Stimulated activated CD4-positive, alpha-beta T cell treated with anti-CD3 and anti-CD28 coated beads, Interleukin-12 subunit alpha, Interleukin-12 subunit beta, amount 100 ng/mL, for 48 hours (primary cell): ENCODE measurements around the gene CMTM2.

Experiments used
- DNase-seq, 3 donors: peaks; one replicate each; pipeline ENCODE4 v3.0.0-alpha.2; 2020; ENCODE audit warnings: low read depth in 2 of 3, low spot score in 1 of 3

CMTM2 gene

GRCh38 chr16:66578651-66579531 is at the start of gene CMTM2:
CMTM2 (plus strand) TSS chr16:66579463; CDS start chr16:66579608, 145 bp downstream.
- no peak for DNase-seq

- DNase-seq = no peak
Observed at GRCh38 chr16:66529475-66529874, 49.8 kb upstream of the CMTM2 start.

- no peak for DNase-seq
Observed at GRCh38 chr16:66534376-66534799, 44.9 kb upstream of the CMTM2 start.

- DNase-seq = no peak
Observed at GRCh38 chr16:66536525-66536924, 42.7 kb upstream of the CMTM2 start.

GRCh38 chr16:66537236-66537635 is 42.0 kb upstream of the CMTM2 start:
- DNase-seq = no peak

- no peak for DNase-seq
Observed at GRCh38 chr16:66538910-66539309, 40.4 kb upstream of the CMTM2 start.

GRCh38 chr16:66539623-66540469 is 39.4 kb upstream of the CMTM2 start:
- DNase-seq = no peak

GRCh38 chr16:66541388-66542355 is 37.6 kb upstream of the CMTM2 start:
- no peak for DNase-seq

- no peak for DNase-seq
Observed at GRCh38 chr16:66542396-66542795, 36.9 kb upstream of the CMTM2 start.

- no peak for DNase-seq
Observed at GRCh38 chr16:66543541-66543940, 35.7 kb upstream of the CMTM2 start.

GRCh38 chr16:66544016-66544757 is 35.1 kb upstream of the CMTM2 start:
- DNase-seq = no peak

GRCh38 chr16:66547101-66547989 is 31.9 kb upstream of the CMTM2 start:
- no peak for DNase-seq

GRCh38 chr16:66548068-66548467 is 31.2 kb upstream of the CMTM2 start:
- DNase-seq = no peak

GRCh38 chr16:66548868-66549267 is 30.4 kb upstream of the CMTM2 start:
- DNase-seq = no peak

GRCh38 chr16:66549284-66550131 is 29.8 kb upstream of the CMTM2 start, which contains the start of gene TK2:
TK2 (minus strand) TSS chr16:66550122; CDS start chr16:66550061, 61 bp downstream.
- peak; percentile 33 to 53 (median 39) for DNase-seq

- peak; percentile 30 to 47 (median 42) for DNase-seq
Observed at GRCh38 chr16:66551348-66551759, 27.9 kb upstream of the CMTM2 start.

GRCh38 chr16:66551788-66552285 is 27.4 kb upstream of the CMTM2 start:
- DNase-seq = no peak
